Skeletal muscle tissue (tissue), 4 donors: Measurements from ENCODE around the gene CRISPLD2. TPM values are rescaled to one million over a fixed set of nuclear protein-coding genes. Genes with fewer than 3 reads are reported as not detected.
A peak's percentile ranks its signal among the peaks of the same experiment; 100 is the strongest.

Experiments used
- H3K27ac ChIP-seq: one replicate; pipeline ENCODE4 v1.7.0; 2013; ENCODE audit warnings: mild to moderate bottlenecking, low read depth, low read length, inconsistent platforms
- H3K27me3 ChIP-seq, 3 donors: one replicate each; pipeline ENCODE4 v1.7.0; 2013; ENCODE audit warnings: low read length in 3 of 3; ENCODE audit not compliant: control insufficient read depth in 3 of 3, insufficient read depth in 3 of 3
- H3K36me3 ChIP-seq, 3 donors: one replicate each; pipeline ENCODE4 v1.7.0; 2013; ENCODE audit warnings: low read length in 3 of 3; ENCODE audit not compliant: control insufficient read depth in 3 of 3, insufficient read depth in 3 of 3
- H3K4me1 ChIP-seq, 3 donors: one replicate each; pipeline ENCODE4 v1.7.0; 2013; ENCODE audit warnings: low read length in 3 of 3, mild to moderate bottlenecking in 3 of 3; ENCODE audit not compliant: control insufficient read depth in 3 of 3, insufficient read depth in 3 of 3
- H3K4me3 ChIP-seq, 3 donors: one replicate each; pipeline ENCODE4 v1.7.0; 2013; ENCODE audit warnings: low read length in 3 of 3
- H3K9ac ChIP-seq, 3 donors: one replicate each; pipeline ENCODE4 v1.7.0; 2013; ENCODE audit warnings: low read length in 3 of 3, mild to moderate bottlenecking in 3 of 3, moderate library complexity in 2 of 3, low read depth in 1 of 3
- H3K9me3 ChIP-seq, 3 donors: one replicate each; pipeline ENCODE4 v1.7.0; 2013; ENCODE audit warnings: low read length in 3 of 3; ENCODE audit not compliant: control insufficient read depth in 3 of 3
- total RNA-seq: library from RNA; depleted of rRNA; stranded (reverse); fragments of >200 nt; gene quantifications from one replicate; pipeline ENCODE4 v1.2.3, GENCODE V29; 2014
- donor health status: Osteomylitis.

The CRISPLD2 gene
- total RNA-seq, 1 donor from 2014 or later = 7.3 TPM

- H3K27me3 ChIP-seq = peaks cover 24 to 48% (median 38%) of the 10 kb centered on the region in 3 donors
- H3K4me1 ChIP-seq = peaks cover 24 to 30% (median 28%) of the 10 kb centered on the region in 3 donors
- peak overlapping the region; percentile 78 to 93 (median 87) for H3K4me3 ChIP-seq
- no peaks in the 10 kb centered on the region for H3K36me3 ChIP-seq
- H3K9ac ChIP-seq = peak overlapping the region; percentile 52 to 82 (median 75)
- peak overlapping the region; percentile 80 for H3K27ac ChIP-seq
- no peaks in the 10 kb centered on the region for H3K9me3 ChIP-seq
Observed at GRCh38 chr16:84820771-84821170, 986 bp downstream of the CRISPLD2 start.

GRCh38 chr16:84821179-84821578, 1.4 kb downstream of the CRISPLD2 start:
- H3K36me3 ChIP-seq = no peaks in the 10 kb centered on the region
- peak overlapping the region; percentile 78 to 93 (median 87) for H3K4me3 ChIP-seq
- H3K9ac ChIP-seq = peak overlapping the region; percentile 4 to 82 (median 52)
- peaks cover 24 to 48% (median 34%) of the 10 kb centered on the region in 3 donors for H3K27me3 ChIP-seq
- peaks cover 26 to 30% (median 27%) of the 10 kb centered on the region in 3 donors for H3K4me1 ChIP-seq
- H3K9me3 ChIP-seq = no peaks in the 10 kb centered on the region
- H3K27ac ChIP-seq = peak overlapping the region; percentile 80

- Histone ChIP-seq H3K9ac (peak overlapping the region in 2 of 3 donors; percentile 52 to 82), H3K9me3 (no peaks in the 10 kb centered on the region), H3K27ac (peak overlapping the region; percentile 80), H3K4me3 (peak overlapping the region; percentile 58 to 93 (median 78)), H3K27me3 (peaks cover 24 to 48% (median 33%) of the 10 kb centered on the region in 3 donors), H3K4me1 (peaks cover 27 to 30% (median 29%) of the 10 kb centered on the region in 3 donors), H3K36me3 (no peaks in the 10 kb centered on the region)
Observed at GRCh38 chr16:84821728-84822689, 2.2 kb downstream of the CRISPLD2 start.

- no peak overlapping the region for H3K9ac ChIP-seq
- H3K27me3 ChIP-seq = peaks cover 24 to 43% (median 31%) of the 10 kb centered on the region in 3 donors
- H3K4me3 ChIP-seq = no peak overlapping the region
- no peaks in the 10 kb centered on the region for H3K9me3 ChIP-seq
- peak overlapping the region; percentile 80 for H3K27ac ChIP-seq
- no peaks in the 10 kb centered on the region for H3K36me3 ChIP-seq
- peaks cover 29 to 38% (median 34%) of the 10 kb centered on the region in 3 donors for H3K4me1 ChIP-seq
Observed at GRCh38 chr16:84822990-84823389, 3.2 kb downstream of the CRISPLD2 start.

DNA sequence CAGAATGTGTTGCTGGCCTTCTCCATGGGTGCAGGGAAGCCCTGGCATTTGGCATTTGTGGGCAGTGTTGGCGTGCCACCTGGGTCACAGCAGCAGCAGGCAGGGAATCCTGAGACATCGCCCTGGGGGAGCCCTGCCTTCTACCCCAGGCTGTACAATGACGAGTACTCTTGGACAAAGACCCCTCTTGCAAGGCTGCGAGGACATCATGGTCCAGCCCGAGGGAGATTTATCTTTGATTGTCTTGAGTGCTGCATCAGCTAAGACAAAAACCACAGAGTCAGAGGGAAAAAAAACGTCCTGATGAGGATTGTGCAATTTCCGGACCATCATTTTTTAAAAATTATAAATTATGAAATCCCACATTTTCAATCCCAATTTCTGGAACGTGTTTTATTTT, 3.7 kb downstream of the CRISPLD2 start:
- Histone ChIP-seq H3K27ac (peak overlapping the region; percentile 80), H3K9ac (no peak overlapping the region), H3K4me3 (no peak overlapping the region), H3K9me3 (no peaks in the 10 kb centered on the region), H3K27me3 (peaks cover 24 to 43% (median 28%) of the 10 kb centered on the region in 3 donors), H3K4me1 (peaks cover 29 to 41% (median 34%) of the 10 kb centered on the region in 3 donors), H3K36me3 (no peaks in the 10 kb centered on the region)

DNA sequence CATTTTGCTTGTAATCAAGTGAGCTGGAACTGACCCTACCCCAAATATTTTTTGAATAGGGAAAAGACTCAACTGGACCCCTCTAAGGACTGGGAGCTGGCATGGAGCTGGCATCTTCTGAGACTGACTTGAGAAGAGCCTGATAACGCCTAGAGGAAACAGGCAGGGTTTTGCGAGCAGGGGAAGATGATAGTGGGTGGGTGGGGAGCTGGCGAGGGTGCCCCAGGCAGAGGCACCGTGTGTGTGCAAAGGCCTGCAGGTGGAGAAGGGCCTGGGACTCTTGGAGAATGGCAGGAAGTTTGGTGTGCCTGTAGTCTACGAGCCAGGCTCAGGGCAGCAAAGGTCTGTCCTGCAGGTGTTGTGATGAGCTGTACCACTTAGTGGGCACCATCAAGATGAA, 4.1 kb downstream of the CRISPLD2 start:
- Histone ChIP-seq H3K9me3 (no peaks in the 10 kb centered on the region), H3K9ac (no peak overlapping the region), H3K27ac (peak overlapping the region; percentile 44), H3K4me1 (peaks cover 29 to 41% (median 34%) of the 10 kb centered on the region in 3 donors), H3K27me3 (peaks cover 24 to 43% (median 28%) of the 10 kb centered on the region in 3 donors), H3K36me3 (no peaks in the 10 kb centered on the region), H3K4me3 (no peak overlapping the region)

GRCh38 chr16:84825896-84826557, 6.2 kb downstream of the CRISPLD2 start:
- Histone ChIP-seq H3K4me3 (no peak overlapping the region), H3K27me3 (peaks cover 16 to 31% (median 24%) of the 10 kb centered on the region in 3 donors), H3K4me1 (peaks cover 17 to 28% (median 27%) of the 10 kb centered on the region in 3 donors), H3K27ac (peak overlapping the region; percentile 72), H3K36me3 (peaks cover 0 to 2% (median 0%) of the 10 kb centered on the region in 3 donors), H3K9ac (peak overlapping the region in 1 of 3 donors; percentile 10), H3K9me3 (no peaks in the 10 kb centered on the region)

DNA sequence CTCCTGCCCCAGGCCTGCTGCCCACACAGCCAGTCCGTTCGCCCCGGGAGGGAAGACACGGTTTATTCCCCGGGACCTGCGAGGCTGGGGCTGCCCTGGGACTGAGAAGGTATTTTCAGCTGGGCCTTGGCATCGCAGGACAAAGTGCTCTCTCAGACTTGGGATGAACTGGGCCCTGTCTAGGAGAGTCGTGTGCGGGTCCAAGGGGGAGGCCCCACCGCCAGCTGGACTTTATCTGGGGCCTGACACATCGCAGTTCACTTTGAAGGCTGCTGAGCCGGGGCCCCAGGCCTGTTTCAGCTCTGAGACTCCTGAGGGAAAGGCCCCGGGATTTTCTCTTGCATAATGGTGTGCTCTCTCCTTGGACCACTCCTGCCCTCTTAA, 6.8 kb downstream of the CRISPLD2 start:
- no peaks in the 10 kb centered on the region for H3K9me3 ChIP-seq
- H3K9ac ChIP-seq = peak overlapping the region in 1 of 3 donors; percentile 10
- H3K4me1 ChIP-seq = peaks cover 13 to 24% (median 22%) of the 10 kb centered on the region in 3 donors
- peak overlapping the region; percentile 72 for H3K27ac ChIP-seq
- H3K4me3 ChIP-seq = no peak overlapping the region
- peaks cover 11 to 26% (median 19%) of the 10 kb centered on the region in 3 donors for H3K27me3 ChIP-seq
- H3K36me3 ChIP-seq = peaks cover 0 to 2% (median 0%) of the 10 kb centered on the region in 3 donors

- Histone ChIP-seq H3K4me3 (no peak overlapping the region), H3K36me3 (peaks cover 0 to 2% (median 0%) of the 10 kb centered on the region in 3 donors), H3K9ac (peak overlapping the region in 1 of 3 donors; percentile 16), H3K27me3 (peaks cover 7 to 20% (median 17%) of the 10 kb centered on the region in 3 donors), H3K4me1 (peaks cover 10 to 26% (median 21%) of the 10 kb centered on the region in 3 donors), H3K9me3 (no peaks in the 10 kb centered on the region), H3K27ac (peak overlapping the region; percentile 72)
Observed at GRCh38 chr16:84827131-84827574, 7.4 kb downstream of the CRISPLD2 start.
